ENCODE data around the gene MAN2B1.

The MAN2B1 gene

GRCh38 chr19:12606796-12607195 is 59.7 kb downstream of the MAN2B1 start:
- no peak overlapping the region for H3K27ac ChIP-seq
- TF ChIP-seq, protein P1, sequence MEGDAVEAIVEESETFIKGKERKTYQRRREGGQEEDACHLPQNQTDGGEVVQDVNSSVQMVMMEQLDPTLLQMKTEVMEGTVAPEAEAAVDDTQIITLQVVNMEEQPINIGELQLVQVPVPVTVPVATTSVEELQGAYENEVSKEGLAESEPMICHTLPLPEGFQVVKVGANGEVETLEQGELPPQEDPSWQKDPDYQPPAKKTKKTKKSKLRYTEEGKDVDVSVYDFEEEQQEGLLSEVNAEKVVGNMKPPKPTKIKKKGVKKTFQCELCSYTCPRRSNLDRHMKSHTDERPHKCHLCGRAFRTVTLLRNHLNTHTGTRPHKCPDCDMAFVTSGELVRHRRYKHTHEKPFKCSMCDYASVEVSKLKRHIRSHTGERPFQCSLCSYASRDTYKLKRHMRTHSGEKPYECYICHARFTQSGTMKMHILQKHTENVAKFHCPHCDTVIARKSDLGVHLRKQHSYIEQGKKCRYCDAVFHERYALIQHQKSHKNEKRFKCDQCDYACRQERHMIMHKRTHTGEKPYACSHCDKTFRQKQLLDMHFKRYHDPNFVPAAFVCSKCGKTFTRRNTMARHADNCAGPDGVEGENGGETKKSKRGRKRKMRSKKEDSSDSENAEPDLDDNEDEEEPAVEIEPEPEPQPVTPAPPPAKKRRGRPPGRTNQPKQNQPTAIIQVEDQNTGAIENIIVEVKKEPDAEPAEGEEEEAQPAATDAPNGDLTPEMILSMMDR (conservative IDR thresholded peaks at IDR 0.05) = no peak

DNA sequence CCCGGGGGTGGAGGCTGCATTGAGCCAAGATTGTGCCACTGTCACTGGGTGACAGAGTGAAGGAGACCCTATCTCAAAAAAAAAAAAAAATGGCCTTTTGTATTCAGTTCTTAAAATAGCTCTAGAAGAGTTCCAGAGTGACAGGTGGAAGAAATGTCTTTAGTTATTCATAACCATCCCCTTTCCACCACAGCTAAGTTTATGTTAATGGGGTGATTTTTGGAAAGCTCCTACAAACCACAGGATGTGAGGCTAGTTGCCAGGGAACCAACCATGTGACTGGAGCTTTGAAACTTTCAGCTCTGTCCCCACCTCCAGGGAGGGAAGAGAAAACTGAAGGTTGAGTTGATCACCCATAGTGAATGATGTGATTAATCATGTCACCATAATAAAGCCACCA is 62.8 kb downstream of the MAN2B1 start:
- no peak overlapping the region for H3K27ac ChIP-seq
- TF ChIP-seq, protein P1 (conservative IDR thresholded peaks at IDR 0.05) = no peak

- H3K27ac ChIP-seq = no peak overlapping the region
- TF ChIP-seq, protein P1 (conservative IDR thresholded peaks at IDR 0.05) = no peak
These were observed 68.9 kb downstream of the MAN2B1 start for GRCh38 chr19:12597594-12597993.

DNA sequence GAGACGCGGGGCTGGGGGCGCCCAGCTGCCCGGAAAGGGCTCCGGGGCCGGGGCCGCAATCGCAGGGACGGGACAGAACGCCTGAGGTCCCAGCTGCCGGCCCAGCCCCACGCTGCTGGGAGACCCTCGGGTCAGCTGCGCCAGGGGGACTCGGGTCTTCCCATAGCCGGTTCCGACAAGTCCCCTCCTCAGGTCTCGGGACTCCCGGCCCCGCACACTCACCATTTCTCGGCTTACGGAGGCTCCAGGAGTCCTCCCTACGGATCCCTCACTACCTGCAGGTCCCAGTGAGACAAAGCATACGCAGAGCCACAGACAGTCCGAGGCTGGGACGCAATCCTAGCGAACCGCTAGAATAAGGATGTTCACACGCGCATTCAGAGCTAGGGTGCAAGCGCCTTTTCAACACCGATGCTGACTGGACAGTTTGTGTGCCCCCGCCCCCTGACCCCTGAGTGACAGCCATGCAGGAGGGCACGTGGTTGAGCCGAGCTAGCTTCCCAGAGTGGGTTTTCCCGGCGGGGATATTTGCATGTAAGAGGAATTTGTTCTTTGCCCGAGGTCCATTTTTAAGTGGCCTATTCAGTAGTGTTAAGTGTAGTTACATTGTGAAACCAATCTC is 69.5 kb downstream of the MAN2B1 start:
- TF ChIP-seq, protein P1 (conservative IDR thresholded peaks at IDR 0.05) = no peak
- no peak overlapping the region for H3K27ac ChIP-seq
